ENCODE measurements around the gene KLK13. TPM values are rescaled to one million over a fixed set of nuclear protein-coding genes. Genes with fewer than 3 reads are reported as not detected.

The KLK13 gene
- total RNA-seq, 4 donors from 2014 or later: 6.6 to 23.5 (median 16.5) TPM

DNA sequence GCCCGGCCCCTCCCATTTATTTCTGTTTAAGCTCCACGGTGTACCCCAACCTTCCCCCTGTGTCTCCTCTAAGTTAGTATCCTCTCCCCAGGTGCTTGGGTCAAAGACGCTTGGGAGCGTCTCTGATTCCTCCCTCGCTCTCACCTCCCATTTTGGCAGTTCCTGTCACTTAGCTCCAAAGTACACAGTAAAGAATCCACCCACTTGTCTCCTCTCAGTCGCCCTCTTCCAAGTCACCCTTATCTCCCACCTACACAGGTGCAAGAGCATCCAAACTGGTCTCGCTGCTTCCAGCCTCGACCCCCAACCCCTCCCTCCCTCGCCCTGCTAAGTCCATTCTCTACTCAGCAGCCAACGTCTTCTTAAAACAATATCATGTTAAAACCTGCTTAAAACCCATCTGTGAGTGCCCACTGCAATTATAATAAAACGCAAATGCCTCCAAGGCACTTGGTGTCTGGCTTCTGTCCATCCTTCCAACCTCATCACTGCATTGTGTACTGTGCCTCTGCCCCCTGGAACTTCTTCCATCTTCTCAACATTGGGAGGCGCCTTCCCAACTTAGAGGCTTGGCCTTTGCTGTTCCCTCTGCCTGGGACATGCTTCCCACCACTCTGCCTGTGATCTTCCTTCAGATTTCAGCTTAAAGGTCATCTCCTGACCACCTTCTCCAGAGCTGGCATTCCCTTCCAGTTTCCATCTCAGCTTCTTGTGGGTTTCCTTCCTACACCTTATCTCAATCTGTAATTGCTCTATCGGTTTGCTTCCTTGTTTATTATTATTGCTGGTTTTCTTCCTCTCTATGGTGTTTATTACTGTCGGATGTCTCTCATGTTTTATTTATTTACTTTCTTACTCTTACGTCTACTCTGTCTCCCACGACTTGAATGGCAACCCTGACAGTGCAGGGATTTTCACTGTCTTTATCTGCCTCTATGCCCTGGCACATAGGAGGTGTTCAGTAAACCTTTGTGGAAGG lies 27.3 kb upstream of the KLK13 start:
- H3K4me1 ChIP-seq: peaks cover 22% of the 10 kb centered on the region
- H3K27me3 ChIP-seq: no peaks in the 10 kb centered on the region
- H3K27ac ChIP-seq: no peak overlapping the region
- TF ChIP-seq, protein P1, sequence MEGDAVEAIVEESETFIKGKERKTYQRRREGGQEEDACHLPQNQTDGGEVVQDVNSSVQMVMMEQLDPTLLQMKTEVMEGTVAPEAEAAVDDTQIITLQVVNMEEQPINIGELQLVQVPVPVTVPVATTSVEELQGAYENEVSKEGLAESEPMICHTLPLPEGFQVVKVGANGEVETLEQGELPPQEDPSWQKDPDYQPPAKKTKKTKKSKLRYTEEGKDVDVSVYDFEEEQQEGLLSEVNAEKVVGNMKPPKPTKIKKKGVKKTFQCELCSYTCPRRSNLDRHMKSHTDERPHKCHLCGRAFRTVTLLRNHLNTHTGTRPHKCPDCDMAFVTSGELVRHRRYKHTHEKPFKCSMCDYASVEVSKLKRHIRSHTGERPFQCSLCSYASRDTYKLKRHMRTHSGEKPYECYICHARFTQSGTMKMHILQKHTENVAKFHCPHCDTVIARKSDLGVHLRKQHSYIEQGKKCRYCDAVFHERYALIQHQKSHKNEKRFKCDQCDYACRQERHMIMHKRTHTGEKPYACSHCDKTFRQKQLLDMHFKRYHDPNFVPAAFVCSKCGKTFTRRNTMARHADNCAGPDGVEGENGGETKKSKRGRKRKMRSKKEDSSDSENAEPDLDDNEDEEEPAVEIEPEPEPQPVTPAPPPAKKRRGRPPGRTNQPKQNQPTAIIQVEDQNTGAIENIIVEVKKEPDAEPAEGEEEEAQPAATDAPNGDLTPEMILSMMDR (IDR thresholded peaks at IDR 0.05): no peak
- TF ChIP-seq POLR2A (IDR thresholded peaks at IDR 0.05): no peak
- TF ChIP-seq EP300 (IDR thresholded peaks at IDR 0.05): no peak
- TF ChIP-seq POLR2AphosphoS5 (IDR thresholded peaks at IDR 0.05): no peak
- no peak overlapping the region for H3K4me3 ChIP-seq
- H3K9me3 ChIP-seq: no peaks in the 10 kb centered on the region
- no peak for DNase-seq (ENCODE audit: low spot score in 2 of 2)
- H3K36me3 ChIP-seq: no peaks in the 10 kb centered on the region
- 41% methylated on average over 16 of the region's 16 CpGs for WGBS

DNA sequence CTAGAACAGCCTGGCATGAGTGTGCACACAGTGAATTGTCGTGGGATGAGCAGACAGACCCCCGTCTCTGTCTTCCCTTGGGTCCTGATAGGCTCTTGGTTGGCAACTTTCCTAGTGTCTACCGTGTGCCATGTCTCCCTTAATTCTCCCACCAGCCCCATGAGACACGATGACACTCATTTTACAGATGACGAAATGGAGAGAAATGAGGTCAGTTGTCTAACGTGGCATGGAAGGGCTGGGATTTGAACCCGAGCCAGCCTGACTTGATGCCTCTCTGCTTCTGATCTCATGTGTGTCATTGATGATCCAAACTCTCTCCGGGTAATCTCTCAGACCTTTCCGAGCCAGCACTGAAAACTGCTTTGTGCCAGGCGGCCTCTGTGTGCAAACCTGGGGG lies 26.2 kb upstream of the KLK13 start:
- no peaks in the 10 kb centered on the region for H3K9me3 ChIP-seq
- no peak for DNase-seq (ENCODE audit: low spot score in 2 of 2)
- TF ChIP-seq POLR2A (IDR thresholded peaks at IDR 0.05) (no peak), EP300 (IDR thresholded peaks at IDR 0.05) (no peak), POLR2AphosphoS5 (IDR thresholded peaks at IDR 0.05) (no peak)
- TF ChIP-seq, protein P1 (IDR thresholded peaks at IDR 0.05): no peak

DNA sequence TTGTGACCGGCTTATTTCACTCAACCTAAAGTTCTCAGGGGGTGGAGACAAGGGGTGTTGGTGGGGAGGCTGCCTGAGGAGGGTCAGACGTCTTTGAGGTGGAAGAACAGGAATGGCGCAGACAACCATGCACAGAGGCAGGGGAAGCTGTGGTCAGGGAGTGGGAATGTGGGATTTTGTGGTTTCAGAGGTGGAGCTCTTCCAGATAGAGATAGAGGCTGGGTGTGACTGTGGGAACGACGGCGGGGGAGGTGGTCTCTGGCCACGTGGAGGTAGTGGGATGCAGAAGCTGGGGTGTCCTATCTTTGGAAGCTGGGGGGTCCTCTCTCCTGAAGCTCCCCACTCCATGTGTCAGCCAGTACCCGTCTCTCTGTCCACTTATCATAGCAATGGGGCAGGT lies 25.6 kb upstream of the KLK13 start:
- Histone ChIP-seq H3K4me1 (peaks cover 13% of the 10 kb centered on the region), H3K4me3 (no peak overlapping the region), H3K36me3 (no peaks in the 10 kb centered on the region), H3K27ac (no peak overlapping the region), H3K27me3 (no peaks in the 10 kb centered on the region), H3K9me3 (no peaks in the 10 kb centered on the region)
- TF ChIP-seq, protein P1 (IDR thresholded peaks at IDR 0.05): no peak
- TF ChIP-seq EP300 (IDR thresholded peaks at IDR 0.05) (no peak), POLR2AphosphoS5 (IDR thresholded peaks at IDR 0.05) (no peak), POLR2A (IDR thresholded peaks at IDR 0.05) (no peak)
- DNase-seq (ENCODE audit: low spot score in 2 of 2): no peak
- WGBS: 68% methylated on average over 8 of the region's 8 CpGs

More for the DNA sequence above, 26.2 kb upstream of the KLK13 start:
- WGBS: 81% methylated on average over 10 of the region's 10 CpGs
- no peak overlapping the region for H3K27ac ChIP-seq
- no peaks in the 10 kb centered on the region for H3K27me3 ChIP-seq
- H3K36me3 ChIP-seq: no peaks in the 10 kb centered on the region
- peaks cover 13% of the 10 kb centered on the region for H3K4me1 ChIP-seq
- H3K4me3 ChIP-seq: no peak overlapping the region

DNA sequence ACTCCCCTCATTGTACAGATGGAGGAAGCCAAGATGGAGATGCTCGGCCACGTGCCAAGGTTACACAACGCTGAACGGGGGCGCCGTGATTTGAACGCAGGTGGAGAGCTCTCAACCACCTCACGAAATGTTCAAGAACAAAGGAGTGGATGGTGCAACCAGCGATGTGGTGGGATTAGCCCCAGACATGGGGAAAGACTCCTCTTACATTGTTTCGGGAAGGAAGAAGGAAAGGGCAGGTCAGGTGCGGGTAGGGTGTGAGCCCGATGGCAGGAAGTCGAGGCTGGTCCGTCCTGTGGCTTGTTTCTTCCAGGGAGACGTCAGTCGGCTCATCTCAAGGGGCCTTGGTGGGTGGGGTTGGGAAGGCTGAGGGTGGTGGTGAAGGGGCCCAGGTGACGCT lies 24.9 kb upstream of the KLK13 start:
- TF ChIP-seq POLR2AphosphoS5 (IDR thresholded peaks at IDR 0.05) (no peak), POLR2A (IDR thresholded peaks at IDR 0.05) (no peak), EP300 (IDR thresholded peaks at IDR 0.05) (no peak)
- TF ChIP-seq, protein P1 (IDR thresholded peaks at IDR 0.05): no peak

DNA sequence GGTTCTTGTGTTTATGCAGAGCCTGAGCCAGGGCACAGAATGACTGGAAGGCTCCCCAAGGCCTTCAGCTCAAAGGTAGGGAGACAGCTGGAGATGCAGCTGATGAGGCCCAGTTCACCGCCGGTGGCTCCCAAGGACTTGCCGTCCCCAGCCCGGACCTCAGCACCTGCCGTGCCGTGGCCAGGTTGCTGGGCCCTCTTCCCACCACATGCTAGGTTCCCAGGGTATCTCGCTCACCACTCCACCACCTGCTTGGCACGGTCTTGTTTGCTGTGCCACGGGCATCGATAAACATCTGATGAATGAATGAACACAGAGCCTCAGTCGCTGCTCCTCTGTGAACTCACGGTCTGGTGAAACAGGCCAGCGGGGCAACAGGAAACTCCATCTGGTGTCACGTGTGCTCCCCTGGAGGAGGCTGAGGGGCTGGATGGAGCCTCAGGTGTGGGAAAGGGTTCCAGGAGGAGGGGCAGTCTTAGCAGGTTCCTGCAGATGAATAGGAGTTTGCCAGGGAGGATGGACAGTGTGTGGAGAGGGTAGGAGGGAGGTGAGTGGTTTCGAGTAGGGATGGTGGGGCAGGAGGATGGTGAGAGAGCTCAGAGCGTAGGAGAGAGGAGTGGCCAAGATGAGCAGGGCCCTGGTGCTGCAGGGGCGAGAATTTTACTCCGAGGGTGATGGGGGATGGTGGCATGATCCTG lies 21.4 kb upstream of the KLK13 start:
- peaks cover 4% of the 10 kb centered on the region for H3K27me3 ChIP-seq
- no peak overlapping the region for H3K4me3 ChIP-seq
- H3K36me3 ChIP-seq: no peaks in the 10 kb centered on the region
- no peaks in the 10 kb centered on the region for H3K9me3 ChIP-seq
- no peak overlapping the region for H3K27ac ChIP-seq
- WGBS: 78% methylated on average over 18 of the region's 18 CpGs
- TF ChIP-seq EP300 (IDR thresholded peaks at IDR 0.05) (no peak), POLR2A (IDR thresholded peaks at IDR 0.05) (no peak), POLR2AphosphoS5 (IDR thresholded peaks at IDR 0.05) (no peak)
- TF ChIP-seq, protein P1 (IDR thresholded peaks at IDR 0.05): no peak
- no peaks in the 10 kb centered on the region for H3K4me1 ChIP-seq
- peak in 1 of 2 donors; percentile 31 for DNase-seq (ENCODE audit: low spot score in 2 of 2)

More for the DNA sequence above, 24.9 kb upstream of the KLK13 start:
- peaks cover 10% of the 10 kb centered on the region for H3K4me1 ChIP-seq
- H3K36me3 ChIP-seq: no peaks in the 10 kb centered on the region
- no peaks in the 10 kb centered on the region for H3K27me3 ChIP-seq
- no peak overlapping the region for H3K27ac ChIP-seq
- no peak overlapping the region for H3K4me3 ChIP-seq
- DNase-seq (ENCODE audit: low spot score in 2 of 2): no peak
- WGBS: 91% methylated on average over 17 of the region's 17 CpGs
- H3K9me3 ChIP-seq: no peaks in the 10 kb centered on the region

Measured in suprapubic skin (tissue), 4 donors.